HepG2 (cell line): Measurements from ENCODE around the gene CMPK1. TPM values are rescaled to one million over a fixed set of nuclear protein-coding genes. Genes with fewer than 3 reads are reported as not detected.
A peak's percentile ranks its signal among the peaks of the same experiment; 100 is the strongest.

Source experiments
- CHD2 ChIP-seq: IDR thresholded peaks from 2 replicates; pipeline ENCODE4 v1.6.1; 2011; ENCODE audit warnings: low read depth, low read length, improper control_type of control experiment
- HES4 ChIP-seq: sonication (generic); formaldehyde crosslinking; IDR thresholded peaks from 2 replicates; pipeline ENCODE4 v1.9.0; 2021; ENCODE audit warnings: mild to moderate bottlenecking, missing genetic modification reagents, borderline replicate concordance
- HNRNPK ChIP-seq: fragments of 200-400 bp; formaldehyde crosslinking; IDR thresholded peaks from 2 replicates; pipeline ENCODE4 v1.6.1; 2018; ENCODE audit warnings: low read length, low read depth, moderate library complexity, mild to moderate bottlenecking; ENCODE audit not compliant: poor library complexity, severe bottlenecking
- KDM3A ChIP-seq: IDR thresholded peaks from 2 replicates; pipeline ENCODE4 v1.6.1; 2018; ENCODE audit warnings: low read depth, missing compliant biosample characterization
- NFKB2 ChIP-seq: sonication (generic); formaldehyde crosslinking; IDR thresholded peaks from 2 replicates; pipeline ENCODE4 v1.4.0; 2020; ENCODE audit warnings: missing genetic modification reagents, borderline replicate concordance
- PLRG1 ChIP-seq: fragments of 450-650 bp; conservative IDR thresholded peaks from 2 replicates; pipeline ENCODE4 v1.6.1; 2016
- ZNF180 ChIP-seq: sonication (generic); formaldehyde crosslinking; IDR thresholded peaks from 2 replicates; pipeline ENCODE4 v1.4.0; 2020; ENCODE audit warnings: low read depth, missing genetic modification reagents, borderline replicate concordance
- ZNF350 ChIP-seq: sonication (generic); formaldehyde crosslinking; IDR thresholded peaks from 2 replicates; pipeline ENCODE4 v1.4.0; 2020; ENCODE audit warnings: mild to moderate bottlenecking, low read depth, missing genetic modification reagents, borderline replicate concordance
- ZNF652 ChIP-seq: IDR thresholded peaks from 2 replicates; pipeline ENCODE4 v1.6.1; 2016; ENCODE audit warnings: low read depth, borderline replicate concordance
- ZNF674 ChIP-seq: sonication (generic); formaldehyde crosslinking; IDR thresholded peaks from 2 replicates; pipeline ENCODE4 v1.5.0; 2020; ENCODE audit warnings: low read depth, mild to moderate bottlenecking, missing genetic modification reagents
- ZNF724P ChIP-seq: sonication (generic); formaldehyde crosslinking; IDR thresholded peaks from 2 replicates; pipeline ENCODE4 v1.8.0; 2022; ENCODE audit warnings: missing genetic modification reagents, borderline replicate concordance
- polyA plus RNA-seq, 8 experiments: library from polyadenylated mRNA; depleted of rRNA in 3 of 8; stranded (reverse) in 7 of 8; unstranded in 1 of 8; fragments of >200 nt; fragmentation: Illumina TruSeq in 4 of 8; extraction: Trizol in 4 of 8; gene quantifications; 2 replicates each; pipeline versions ENCODE4 v1.2.1 to v1.2.3, GENCODE V29; 2011 to 2016; ENCODE audit warnings: low read depth in 4 of 8, missing spikeins in 1 of 8, mixed read lengths in 1 of 8; ENCODE audit not compliant: insufficient read depth in 1 of 8
- total RNA-seq, 5 experiments: library from RNA; depleted of rRNA; stranded (reverse); fragments of >200 nt; fragmentation: Illumina TruSeq; extraction: Trizol; gene quantifications; 2 replicates each; pipeline ENCODE4 v1.2.3, GENCODE V29; 2016; ENCODE audit warnings: low read depth in 1 of 5
- TF ChIP-seq, protein P1 (sequence below): sonication (generic); formaldehyde crosslinking; IDR thresholded peaks from 2 replicates; pipeline ENCODE4 v1.5.0; 2020; ENCODE audit warnings: mild to moderate bottlenecking, missing genetic modification reagents
- TF ChIP-seq, protein P2 (sequence below): sonication (generic); formaldehyde crosslinking; IDR thresholded peaks from 2 replicates; pipeline ENCODE4 v1.5.1; 2020; ENCODE audit warnings: mild to moderate bottlenecking, missing genetic modification reagents
- TF ChIP-seq, protein P3 (sequence below): sonication (generic); formaldehyde crosslinking; IDR thresholded peaks from 2 replicates; pipeline ENCODE4 v1.8.0; 2022; ENCODE audit warnings: missing genetic modification reagents, mild to moderate bottlenecking, borderline replicate concordance
- TF ChIP-seq, protein P4 (sequence below): sonication (generic); formaldehyde crosslinking; IDR thresholded peaks from 2 replicates; pipeline ENCODE4 v1.4.0; 2020; ENCODE audit warnings: mild to moderate bottlenecking, missing genetic modification reagents
- TF ChIP-seq, protein P5 (sequence below): sonication (generic); formaldehyde crosslinking; IDR thresholded peaks from 2 replicates; pipeline ENCODE4 v1.5.1; 2020; ENCODE audit warnings: mild to moderate bottlenecking, missing genetic modification reagents, borderline replicate concordance
- TF ChIP-seq, protein P6 (sequence below): sonication (generic); formaldehyde crosslinking; IDR thresholded peaks from 2 replicates; pipeline ENCODE4 v1.4.0; 2020; ENCODE audit warnings: mild to moderate bottlenecking, missing genetic modification reagents

CMPK1 gene
- total and polyA plus RNA-seq, 2 of the 13 experiments (the other 11 are each of a cell fraction or from before 2014, with no cell fraction given) = 38.3 to 92.0 TPM

DNA sequence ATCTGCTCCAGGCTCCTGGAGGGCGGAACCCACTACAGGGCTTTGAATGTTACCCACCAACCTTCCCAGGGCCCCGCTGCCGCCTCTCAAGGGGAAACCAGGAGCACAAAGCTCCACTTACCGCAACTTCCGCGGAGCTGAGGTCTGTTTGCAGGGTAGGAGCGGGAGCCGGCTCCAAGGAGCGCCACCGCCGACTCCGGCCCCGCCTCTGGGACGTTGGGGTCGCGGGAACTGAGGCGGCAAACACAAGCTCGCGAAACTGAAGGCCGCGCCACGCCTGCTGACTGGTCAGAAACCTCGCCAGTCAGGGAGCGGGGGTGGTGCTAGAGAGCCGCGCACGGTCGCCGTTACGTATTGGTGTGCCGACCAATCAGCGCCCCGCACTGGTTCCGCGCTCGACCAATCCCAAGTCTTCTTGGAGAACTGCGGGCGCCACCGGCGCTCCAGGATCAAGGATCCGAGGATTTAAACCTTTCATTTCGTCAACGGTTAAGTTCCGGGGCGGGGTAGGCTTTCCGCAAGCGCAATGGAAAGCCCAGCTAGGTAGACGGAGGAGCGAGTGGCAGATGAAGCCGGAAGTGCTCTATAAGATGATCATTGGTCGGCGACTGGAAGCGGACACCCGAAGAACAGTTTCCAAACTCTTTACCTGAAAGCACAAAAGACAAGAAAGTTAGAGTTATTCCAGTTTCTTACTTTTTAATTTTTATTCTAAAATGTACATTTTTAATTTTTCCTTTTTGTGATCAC is 19.5 kb upstream of the CMPK1 start, which contains the start of gene STIL (continued):
- peak; percentile 88 for TF ChIP-seq ZNF724P
- no peak for TF ChIP-seq HES4 (CRISPR knock-in tag)
- TF ChIP-seq, protein P1, sequence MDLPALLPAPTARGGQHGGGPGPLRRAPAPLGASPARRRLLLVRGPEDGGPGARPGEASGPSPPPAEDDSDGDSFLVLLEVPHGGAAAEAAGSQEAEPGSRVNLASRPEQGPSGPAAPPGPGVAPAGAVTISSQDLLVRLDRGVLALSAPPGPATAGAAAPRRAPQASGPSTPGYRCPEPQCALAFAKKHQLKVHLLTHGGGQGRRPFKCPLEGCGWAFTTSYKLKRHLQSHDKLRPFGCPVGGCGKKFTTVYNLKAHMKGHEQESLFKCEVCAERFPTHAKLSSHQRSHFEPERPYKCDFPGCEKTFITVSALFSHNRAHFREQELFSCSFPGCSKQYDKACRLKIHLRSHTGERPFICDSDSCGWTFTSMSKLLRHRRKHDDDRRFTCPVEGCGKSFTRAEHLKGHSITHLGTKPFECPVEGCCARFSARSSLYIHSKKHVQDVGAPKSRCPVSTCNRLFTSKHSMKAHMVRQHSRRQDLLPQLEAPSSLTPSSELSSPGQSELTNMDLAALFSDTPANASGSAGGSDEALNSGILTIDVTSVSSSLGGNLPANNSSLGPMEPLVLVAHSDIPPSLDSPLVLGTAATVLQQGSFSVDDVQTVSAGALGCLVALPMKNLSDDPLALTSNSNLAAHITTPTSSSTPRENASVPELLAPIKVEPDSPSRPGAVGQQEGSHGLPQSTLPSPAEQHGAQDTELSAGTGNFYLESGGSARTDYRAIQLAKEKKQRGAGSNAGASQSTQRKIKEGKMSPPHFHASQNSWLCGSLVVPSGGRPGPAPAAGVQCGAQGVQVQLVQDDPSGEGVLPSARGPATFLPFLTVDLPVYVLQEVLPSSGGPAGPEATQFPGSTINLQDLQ = no peak
- TF ChIP-seq, protein P2, sequence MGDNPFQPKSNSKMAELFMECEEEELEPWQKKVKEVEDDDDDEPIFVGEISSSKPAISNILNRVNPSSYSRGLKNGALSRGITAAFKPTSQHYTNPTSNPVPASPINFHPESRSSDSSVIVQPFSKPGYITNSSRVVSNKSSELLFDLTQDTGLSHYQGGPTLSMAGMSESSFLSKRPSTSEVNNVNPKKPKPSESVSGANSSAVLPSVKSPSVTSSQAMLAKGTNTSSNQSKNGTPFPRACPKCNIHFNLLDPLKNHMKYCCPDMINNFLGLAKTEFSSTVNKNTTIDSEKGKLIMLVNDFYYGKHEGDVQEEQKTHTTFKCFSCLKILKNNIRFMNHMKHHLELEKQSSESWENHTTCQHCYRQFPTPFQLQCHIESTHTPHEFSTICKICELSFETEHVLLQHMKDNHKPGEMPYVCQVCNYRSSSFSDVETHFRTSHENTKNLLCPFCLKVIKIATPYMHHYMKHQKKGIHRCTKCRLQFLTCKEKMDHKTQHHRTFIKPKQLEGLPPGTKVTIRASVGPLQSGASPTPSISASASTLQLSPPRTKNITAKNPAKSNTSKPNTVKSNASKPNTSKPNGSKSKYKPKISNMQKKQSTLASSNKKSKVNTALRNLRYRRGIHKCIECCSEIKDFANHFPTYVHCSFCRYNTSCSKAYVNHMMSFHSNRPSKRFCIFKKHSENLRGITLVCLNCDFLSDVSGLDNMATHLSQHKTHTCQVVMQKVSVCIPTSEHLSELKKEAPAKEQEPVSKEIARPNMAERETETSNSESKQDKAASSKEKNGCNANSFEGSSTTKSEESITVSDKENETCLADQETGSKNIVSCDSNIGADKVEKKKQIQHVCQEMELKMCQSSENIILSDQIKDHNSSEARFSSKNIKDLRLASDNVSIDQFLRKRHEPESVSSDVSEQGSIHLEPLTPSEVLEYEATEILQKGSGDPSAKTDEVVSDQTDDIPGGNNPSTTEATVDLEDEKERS = no peak
- TF ChIP-seq, protein P3, sequence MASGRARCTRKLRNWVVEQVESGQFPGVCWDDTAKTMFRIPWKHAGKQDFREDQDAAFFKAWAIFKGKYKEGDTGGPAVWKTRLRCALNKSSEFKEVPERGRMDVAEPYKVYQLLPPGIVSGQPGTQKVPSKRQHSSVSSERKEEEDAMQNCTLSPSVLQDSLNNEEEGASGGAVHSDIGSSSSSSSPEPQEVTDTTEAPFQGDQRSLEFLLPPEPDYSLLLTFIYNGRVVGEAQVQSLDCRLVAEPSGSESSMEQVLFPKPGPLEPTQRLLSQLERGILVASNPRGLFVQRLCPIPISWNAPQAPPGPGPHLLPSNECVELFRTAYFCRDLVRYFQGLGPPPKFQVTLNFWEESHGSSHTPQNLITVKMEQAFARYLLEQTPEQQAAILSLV = peak; percentile 61; the same call in 1 of the 2 replicates
- no peak for TF ChIP-seq KDM3A (CRISPR knock-in tag)
- TF ChIP-seq ZNF652 (CRISPR knock-in tag) = no peak
- peak; percentile 88 for TF ChIP-seq ZNF350 (CRISPR knock-in tag)
- TF ChIP-seq CHD2 = peak; percentile 23; the same call in 1 of the 2 replicates
- peak; percentile 64; the same call in 1 of the 2 replicates for TF ChIP-seq NFKB2
- TF ChIP-seq, protein P4, sequence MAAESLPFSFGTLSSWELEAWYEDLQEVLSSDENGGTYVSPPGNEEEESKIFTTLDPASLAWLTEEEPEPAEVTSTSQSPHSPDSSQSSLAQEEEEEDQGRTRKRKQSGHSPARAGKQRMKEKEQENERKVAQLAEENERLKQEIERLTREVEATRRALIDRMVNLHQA = no peak
- 0 out of 2 replicates have a peak, but pooled peaks have one; percentile 6 for TF ChIP-seq ZNF674
- no peak for TF ChIP-seq PLRG1
- TF ChIP-seq HNRNPK = no peak
- TF ChIP-seq, protein P5, sequence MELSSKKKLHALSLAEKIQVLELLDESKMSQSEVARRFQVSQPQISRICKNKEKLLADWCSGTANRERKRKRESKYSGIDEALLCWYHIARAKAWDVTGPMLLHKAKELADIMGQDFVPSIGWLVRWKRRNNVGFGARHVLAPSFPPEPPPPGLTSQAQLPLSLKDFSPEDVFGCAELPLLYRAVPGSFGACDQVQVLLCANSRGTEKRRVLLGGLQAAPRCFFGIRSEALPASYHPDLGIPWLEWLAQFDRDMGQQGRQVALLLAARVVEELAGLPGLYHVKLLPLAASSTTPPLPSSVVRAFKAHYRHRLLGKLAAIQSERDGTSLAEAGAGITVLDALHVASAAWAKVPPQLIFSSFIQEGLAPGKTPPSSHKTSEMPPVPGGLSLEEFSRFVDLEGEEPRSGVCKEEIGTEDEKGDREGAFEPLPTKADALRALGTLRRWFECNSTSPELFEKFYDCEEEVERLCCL (CRISPR knock-in tag) = no peak
- TF ChIP-seq, protein P6, sequence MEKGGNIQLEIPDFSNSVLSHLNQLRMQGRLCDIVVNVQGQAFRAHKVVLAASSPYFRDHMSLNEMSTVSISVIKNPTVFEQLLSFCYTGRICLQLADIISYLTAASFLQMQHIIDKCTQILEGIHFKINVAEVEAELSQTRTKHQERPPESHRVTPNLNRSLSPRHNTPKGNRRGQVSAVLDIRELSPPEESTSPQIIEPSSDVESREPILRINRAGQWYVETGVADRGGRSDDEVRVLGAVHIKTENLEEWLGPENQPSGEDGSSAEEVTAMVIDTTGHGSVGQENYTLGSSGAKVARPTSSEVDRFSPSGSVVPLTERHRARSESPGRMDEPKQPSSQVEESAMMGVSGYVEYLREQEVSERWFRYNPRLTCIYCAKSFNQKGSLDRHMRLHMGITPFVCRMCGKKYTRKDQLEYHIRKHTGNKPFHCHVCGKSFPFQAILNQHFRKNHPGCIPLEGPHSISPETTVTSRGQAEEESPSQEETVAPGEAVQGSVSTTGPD = no peak
- 0 out of 2 replicates have a peak, but pooled peaks have one; percentile 27 for TF ChIP-seq ZNF180 (CRISPR knock-in tag)
